Stimulated activated CD8-positive, alpha-beta memory T cell treated with anti-CD3 and anti-CD28 coated beads, Interleukin-12 subunit alpha, Interleukin-12 subunit beta, amount 100 ng/mL, for 1 hour (primary cell): ENCODE measurements around the gene MLH3.
A peak's percentile ranks its signal among the peaks of the same experiment; 100 is the strongest.
"Not testable (repeated sequence)": the region's sequence is repeated elsewhere in the genome, so short reads cannot be mapped to it uniquely, and the experiment has no call there.

Experiments
- DNase-seq: peaks from one replicate; pipeline ENCODE4 v3.0.0-alpha.2; 2020; ENCODE audit warnings: low read depth

MLH3 gene

DNA sequence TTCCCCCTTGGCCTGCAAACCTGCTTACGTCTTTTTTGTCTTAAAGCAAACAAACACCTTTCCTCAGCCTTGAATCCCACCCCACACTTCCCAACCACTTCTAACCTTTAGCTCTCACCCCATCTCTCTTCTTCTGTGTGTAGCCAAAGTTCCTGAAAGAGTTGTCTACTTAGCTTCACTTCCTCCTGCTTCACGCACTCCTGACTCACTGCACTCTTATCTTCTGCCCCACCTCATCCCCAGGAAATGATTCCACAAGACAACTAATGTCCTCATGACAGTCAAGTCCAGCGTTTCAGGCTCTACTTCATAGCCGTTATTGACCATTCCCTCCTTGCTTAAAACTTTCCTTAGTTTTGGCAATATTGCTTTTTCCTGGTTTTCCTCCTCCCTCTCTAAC, 26.2 kb downstream of the MLH3 start:
- no peak for DNase-seq

DNA sequence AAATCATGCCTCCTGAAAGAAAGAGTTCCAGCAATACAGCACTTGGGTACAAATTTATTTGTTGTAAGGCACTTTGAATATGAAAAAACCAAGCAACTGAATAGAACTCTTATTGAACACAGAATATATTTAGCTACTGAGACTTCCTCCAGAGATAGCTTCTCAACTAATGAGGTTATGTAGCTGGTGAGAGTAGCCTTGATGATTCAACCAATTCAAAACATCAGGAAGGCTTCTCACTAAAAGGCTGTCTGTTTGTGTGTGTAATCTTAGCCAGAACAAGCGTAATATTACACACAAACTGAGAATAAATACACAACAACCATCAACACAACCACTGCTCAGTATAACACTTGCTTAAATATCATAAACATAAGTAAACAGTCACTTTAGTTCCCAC, 28.2 kb downstream of the MLH3 start:
- DNase-seq = no peak

DNA sequence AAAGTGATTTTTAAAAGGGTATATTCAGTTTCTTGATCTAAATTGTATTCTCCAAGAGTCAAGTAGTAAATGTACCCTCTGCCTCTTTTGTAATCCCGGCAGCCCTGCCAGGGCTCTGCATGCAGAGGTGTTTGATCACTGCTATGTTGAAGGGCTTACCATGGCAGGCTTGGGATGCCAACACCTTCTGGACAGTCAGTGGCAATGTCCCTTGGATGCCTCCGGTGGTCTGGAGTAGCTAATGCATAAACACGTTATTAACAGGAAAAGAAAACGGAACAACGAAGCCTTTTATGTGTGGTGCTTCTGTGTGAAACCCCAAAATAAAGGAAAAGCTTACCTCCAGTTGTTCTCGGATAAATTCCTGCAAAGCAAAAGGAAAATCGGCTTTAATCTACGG, 28.6 kb downstream of the MLH3 start:
- no peak for DNase-seq

DNA sequence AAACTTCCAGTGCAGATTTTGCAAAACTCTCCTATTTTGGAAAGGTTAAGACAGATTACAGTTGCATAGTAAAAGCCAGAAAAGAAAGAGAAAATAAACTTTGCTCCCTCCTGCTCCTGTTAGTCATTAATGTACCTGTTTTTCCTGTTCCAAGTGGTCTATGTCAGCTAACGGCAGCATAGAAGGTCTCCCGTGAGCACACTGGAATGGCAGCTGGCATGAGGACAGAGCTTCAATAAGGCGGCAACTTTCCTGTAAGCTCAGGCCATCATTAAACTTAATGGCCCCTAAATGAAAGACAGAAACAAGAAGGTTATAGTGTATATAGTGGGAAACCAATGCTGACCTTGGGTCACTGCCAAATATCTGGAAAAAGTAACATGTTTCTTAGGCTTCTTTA, 32.6 kb downstream of the MLH3 start:
- no peak for DNase-seq

DNA sequence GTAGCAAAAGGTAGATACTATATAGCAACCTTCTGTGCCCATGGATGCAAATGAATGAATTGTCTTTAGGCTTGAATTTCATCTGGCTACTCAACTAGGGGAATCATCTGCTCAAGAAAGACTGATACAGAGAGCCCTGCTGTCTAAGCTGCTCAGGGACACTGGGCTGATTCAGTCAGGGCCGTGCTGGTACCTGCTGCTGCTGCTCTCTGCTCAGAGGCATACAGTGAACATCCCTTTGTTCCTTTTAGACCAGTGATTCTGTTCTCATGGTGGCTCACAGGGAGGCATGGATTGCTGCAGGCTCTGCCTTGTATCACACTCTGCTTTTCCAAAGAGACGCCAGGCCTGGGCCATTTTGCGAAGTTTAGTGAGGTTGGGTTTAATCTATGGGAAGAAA, 34.5 kb downstream of the MLH3 start:
- DNase-seq = no peak

DNA sequence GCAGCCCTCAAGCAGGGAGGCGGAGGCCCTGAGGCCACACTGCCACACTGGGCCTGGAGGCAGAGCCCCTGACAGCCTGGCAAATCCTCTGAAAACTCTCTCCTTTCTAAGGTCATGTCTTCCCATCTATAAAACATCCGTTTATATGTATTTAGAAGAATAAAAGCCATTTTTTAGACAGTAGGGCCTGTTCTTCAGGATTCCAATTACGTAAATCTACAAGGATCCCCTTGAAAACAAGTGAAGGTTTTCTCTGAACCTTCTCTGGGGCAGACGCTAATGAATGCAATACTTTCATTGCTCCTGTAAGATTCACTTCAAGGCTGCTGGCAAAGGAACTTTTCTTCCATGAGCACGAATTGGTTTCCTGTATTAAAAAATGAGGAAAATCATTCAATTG, 35.8 kb downstream of the MLH3 start:
- no peak for DNase-seq

DNA sequence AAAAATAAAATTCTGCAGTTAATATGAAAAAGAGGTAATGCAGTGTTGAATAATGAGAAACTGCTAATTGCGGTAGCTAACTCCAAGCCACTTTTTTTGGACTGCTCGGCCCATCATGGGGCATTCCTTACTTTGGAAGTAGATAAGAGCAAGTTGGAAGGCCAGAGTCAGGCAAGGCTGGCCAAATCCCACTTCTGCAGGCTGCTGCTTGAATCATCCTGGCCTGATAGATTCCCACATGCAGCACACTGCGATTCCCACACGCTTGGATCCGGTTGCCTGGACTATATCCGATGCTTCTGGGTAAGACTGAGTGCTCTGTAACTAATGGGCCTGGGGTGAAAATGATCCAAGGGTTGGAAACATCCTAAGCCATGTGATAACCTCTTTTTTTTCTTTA, 38.0 kb downstream of the MLH3 start:
- no peak for DNase-seq

DNA sequence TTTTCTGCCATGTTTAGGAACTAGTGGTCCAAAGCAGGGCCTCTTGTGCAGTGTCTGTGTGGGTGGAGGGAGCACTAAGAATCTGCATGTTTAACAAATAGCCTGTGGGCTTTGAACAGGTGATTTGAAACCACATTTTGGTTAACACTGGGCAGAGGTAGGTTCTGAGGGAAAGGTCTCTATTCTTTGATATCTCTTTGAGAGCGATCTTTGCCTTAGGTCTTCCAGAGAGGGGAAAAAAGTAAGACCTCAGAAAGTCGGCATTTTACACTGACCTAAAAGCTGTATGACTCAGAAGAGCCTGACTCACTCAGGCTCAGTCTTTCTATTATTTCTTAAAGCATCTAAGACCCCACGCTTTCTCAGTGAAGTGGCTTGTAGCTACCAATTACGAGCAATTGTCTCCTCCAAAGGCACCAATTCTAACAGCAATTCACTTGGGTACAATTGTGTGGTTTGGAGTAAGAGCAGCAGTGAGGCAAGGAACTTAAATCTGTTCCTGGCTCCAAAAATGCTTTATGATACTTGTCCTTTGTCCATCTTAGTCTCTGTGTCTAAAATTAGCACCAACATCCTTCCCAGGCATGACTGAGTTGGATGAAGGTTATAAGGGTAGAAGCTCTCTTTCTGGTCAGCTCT, 39.8 kb downstream of the MLH3 start:
- DNase-seq = no peak

DNA sequence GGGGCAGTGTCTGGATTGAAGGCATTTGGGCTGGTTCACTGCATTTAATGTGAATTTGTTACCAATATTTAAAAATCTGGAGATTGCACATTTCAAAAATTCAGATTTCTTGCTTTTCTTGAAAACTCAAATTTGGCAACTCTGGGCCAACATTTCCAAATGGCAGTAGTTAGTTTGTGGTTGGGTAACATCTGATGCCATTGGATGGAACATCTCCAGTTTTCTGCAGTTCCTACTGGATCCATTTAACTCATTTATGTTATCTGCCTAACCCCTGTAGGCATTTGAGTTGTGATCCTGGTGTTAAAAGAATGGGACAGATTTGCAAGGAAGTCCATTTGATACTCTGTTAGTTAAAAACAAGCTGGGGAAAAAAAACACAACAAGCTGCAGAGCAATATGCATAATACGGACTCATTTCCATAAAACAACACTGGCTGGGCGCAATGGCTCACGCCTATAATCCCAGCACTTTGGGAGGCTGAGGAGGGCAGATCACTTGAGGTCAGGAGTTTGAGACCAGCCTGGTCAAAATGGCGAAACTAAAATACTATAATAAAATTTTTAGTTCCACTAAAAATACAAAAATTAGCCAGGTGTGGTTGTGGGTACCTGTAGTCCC, 40.7 kb downstream of the MLH3 start:
- no peak for DNase-seq

DNA sequence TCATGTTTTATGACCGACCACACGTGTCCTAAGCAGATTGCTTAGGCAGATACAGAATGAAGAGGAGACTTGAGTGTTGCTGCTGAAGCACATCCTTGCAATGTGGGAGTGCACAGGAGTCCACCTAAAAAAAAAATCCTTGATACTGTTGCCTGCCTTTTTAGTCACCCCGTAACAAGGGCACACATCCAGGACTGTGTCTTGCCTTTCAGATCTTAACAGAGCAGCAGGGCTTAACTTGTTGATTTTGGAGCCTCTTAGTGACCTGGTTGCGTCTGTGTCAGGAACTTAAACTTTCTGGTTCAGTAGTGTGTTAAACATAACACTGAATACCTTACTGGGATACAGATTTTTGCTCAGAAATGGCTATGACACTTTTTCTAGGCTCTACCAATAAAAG, 42.1 kb downstream of the MLH3 start:
- DNase-seq = no peak

DNA sequence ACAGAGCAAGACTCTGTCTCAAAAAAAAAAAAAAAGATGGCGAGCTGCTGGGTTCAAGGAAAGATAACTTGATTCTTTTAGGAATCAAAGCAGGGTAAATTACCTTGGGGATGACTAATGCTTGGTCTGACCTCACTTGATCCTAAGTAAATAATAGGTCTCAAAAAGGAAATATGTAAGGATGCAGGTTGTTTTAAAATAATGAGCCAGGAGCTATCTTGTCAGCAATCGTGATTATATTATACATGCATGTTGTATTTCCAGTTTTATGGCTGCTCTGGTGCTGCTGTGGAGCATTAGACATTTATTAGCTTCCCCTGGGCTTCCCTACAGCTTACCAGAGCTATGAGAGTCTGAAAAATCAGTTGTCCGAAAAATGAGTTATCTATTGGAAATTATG, 45.9 kb downstream of the MLH3 start:
- DNase-seq = no peak

DNA sequence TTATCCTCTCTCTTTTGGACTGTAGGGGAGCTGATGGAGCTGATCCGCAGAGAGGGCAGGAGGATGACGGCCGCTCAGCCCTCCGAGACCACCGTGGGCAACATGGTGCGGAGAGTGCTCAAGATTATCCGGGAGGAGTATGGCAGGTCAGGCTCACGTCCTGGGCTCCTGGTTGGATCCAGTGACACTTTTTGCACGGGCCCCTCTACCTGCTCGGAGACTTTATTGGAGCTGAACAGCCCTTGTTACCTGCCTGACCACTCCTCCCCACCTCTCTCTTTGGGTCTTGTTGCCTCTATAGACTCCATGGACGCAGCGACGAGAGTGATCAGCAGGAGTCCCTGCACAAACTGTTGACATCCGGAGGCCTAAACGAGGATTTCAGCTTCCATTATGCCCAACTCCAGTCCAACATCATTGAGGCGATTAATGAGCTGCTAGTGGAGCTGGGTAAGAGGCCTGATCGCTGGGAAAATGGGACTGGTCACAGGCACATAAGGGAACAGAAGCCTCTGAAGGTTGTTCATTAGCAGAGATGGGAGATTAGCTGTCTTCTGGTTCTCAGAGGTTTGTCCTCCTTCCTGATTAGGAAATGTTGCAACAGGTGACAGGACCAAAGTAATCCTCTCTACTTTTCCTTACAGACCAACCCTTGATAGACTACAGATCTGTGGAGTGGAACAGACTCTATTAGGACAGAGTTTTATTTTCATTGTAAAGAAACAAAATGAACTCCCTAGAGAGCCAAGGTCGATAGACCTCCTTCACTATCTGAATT, 47.8 kb downstream of the MLH3 start:
- DNase-seq = no peak

DNA sequence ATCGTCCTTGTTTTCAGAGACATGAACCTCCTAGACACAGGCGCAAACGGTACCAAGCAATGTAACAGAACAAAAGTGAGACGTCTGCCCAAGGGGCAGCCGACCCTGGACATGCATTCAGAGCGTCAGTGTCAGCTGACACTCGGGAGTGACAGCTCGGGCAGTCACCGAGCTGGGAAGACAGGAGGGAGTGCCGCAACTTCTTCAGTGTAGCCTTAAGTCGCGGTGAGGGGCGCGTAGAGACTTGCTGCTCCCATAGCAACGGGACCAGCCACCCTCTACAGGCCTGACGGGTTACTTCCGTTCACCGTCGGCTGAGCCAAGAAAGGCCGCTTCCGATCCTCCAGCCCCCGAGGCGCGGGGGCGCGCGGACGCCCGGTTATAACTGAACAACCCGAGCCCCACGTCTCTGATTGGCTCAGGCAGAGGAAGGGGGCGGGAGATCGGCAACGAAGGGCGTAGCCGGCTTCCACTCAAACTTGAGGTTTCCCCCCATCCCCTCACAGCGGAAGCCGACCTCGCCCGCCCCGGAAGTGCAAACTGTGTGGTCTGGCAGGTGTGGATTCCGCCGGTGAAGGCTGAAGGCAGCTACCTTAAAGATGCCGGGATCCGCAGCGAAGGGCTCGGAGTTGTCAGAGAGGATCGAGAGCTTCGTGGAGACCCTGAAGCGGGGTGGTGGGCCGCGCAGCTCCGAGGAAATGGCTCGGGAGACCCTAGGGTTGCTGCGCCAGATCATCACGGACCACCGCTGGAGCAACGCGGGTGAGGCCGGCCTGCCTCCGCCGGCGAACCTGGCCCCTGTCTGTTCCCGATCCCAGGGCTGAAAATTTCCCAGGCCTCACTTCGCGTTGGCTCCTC, 48.6 kb downstream of the MLH3 start, which contains the start of gene EIF2B2:
TSS of gene EIF2B2 (plus strand) at position 530 of the 858 bp plus-strand sequence. CDS start at position 600, 70 bp downstream.
- peak; percentile 98 for DNase-seq

DNA sequence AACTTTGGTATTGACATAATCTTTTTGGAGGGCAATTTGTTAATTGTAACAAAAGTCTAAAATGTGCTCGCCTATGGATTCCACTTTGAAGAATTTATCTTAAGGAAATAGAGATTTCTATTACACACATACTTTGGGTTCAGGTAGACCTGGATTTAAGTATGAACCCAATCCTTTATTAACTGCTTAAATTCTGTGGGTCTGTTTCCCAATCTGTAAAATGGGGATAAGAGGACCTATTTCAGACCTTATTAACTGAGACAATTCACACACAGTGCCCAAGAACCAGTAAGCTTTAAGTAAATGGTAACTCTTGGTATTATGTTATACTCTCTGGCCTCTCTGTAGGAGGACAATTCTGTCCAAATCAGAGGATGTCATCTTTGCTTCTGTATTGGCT, 49.4 kb downstream of the MLH3 start:
- DNase-seq = no peak

DNA sequence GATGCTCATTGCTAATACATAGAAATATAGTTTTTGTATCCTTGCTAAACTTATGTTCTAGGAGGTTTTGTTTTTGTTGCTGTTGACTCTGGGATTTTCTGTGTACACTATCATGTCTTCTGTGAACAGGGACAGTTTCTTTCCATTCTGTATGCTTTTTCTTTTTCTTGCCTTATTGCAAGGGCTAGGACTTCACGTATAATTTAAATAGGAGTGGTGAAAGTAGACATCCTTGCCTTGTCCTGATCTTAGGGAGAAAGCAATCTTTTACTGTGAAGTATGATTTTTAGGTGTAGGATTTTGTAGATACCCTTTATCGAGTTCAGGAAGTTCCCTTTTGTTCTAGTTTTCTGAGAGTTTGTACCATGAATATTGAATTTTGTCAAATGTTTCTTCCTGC, 50.0 kb downstream of the MLH3 start:
- DNase-seq = no peak

DNA sequence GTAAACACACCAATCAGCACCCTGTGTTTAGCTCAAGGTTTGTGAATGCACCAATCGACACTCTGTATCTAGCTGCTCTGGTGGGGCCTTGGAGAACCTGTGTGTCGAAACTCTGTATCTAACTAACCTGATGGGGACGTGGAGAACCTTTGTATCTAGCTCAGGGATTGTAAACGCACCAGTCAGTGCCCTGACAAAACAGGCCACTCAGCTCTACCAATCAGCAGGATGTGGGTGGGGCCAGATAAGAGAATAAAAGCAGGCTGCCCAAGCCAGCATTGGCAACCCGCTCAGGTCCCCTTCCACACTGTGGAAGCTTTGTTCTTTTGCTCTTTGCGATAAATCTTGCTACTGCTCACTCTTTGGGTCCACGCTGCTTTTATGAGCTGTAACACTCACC, 55.5 kb downstream of the MLH3 start:
- not testable (repeated sequence) for DNase-seq

DNA sequence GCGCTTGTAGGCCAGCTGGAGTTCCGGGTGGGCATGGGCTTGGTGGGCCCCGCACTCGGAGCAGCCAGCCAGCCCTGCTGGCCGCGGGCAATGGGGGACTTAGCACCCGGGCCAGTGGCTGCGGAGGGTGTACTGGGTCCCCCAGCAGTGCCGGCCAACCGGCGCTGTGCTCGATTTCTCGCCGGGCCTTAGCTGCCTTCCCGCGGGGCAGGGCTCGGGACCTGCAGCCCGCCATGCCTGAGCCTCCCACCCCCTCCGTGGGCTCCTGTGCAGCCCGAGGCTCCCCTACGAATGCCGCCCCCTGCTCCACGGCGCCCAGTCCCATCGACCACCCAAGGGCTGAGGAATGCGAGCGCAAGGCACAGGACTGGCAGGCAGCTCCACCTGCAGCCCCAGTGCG, 57.1 kb downstream of the MLH3 start:
- DNase-seq = not testable (repeated sequence)

DNA sequence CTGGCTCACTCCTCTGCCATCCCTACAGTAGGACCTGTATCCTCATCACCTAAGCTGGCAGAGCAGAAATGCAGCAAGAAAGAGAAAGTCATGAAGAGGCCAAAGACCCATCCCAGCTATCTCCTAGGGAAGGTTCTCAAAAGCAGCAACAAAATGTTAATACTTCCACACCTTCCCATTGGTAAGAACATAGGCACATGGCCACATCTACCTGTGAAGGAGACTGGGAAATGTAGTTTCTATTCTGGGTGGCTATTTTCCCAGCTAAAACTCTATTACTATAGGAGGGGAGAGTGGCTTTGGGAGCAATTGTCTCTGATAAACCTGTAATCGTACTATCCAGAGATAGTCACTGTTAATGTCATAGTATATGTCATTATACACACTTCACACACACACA, 62.3 kb downstream of the MLH3 start:
- DNase-seq = no peak

DNA sequence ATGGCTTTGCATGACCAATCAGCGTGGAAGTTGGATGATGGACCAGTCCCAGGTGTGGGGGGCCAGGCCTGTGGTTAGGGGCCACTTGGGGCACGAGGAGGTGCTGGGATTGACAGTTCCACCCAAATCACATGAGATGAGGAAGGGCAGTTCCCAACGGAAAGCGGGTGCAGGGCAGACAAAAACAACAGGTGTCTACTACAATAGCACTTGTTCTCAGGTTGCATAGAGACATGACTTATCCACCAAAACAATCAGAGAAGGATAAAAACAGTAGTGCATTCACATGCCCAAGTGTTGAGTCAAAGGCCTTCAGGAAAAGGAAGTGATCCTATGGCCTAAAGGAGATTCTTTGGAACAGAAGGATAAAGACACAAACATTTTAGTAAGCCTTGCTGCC, 63.1 kb downstream of the MLH3 start:
- no peak for DNase-seq

DNA sequence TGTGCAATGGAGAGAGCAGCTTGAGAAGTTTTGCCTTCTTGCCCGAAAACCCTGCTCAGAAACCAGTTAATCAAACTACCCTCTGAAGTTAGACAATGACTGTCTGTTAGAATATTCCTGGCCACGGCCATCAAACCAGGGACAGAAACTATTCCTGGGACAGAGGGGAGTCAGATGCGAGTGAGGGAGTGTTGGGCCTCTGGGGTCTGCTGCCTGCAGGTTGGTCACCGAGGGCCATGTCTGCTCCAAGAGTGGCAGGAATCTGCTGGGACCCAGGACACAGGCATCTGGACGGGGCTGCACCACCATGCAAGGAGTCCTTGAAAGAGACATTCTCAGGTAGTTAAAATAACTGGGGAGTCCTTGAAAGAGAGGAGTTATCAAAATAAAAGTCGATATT, 65.5 kb downstream of the MLH3 start:
- DNase-seq = no peak

DNA sequence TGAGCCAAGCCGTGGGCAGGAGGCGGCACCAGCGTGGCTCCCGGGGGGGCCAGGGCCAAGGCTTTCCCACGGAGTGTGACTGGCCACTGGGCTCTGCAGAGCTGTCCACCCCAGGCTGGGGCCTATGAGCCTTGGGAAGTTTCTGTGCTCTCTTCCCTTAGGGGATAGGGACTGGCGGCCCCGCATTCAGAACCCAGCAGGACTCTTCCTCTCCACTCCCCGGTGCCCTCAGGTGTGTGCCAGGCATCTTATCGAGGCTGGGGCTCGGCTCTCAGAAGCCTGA, 66.3 kb downstream of the MLH3 start:
- no peak for DNase-seq

DNA sequence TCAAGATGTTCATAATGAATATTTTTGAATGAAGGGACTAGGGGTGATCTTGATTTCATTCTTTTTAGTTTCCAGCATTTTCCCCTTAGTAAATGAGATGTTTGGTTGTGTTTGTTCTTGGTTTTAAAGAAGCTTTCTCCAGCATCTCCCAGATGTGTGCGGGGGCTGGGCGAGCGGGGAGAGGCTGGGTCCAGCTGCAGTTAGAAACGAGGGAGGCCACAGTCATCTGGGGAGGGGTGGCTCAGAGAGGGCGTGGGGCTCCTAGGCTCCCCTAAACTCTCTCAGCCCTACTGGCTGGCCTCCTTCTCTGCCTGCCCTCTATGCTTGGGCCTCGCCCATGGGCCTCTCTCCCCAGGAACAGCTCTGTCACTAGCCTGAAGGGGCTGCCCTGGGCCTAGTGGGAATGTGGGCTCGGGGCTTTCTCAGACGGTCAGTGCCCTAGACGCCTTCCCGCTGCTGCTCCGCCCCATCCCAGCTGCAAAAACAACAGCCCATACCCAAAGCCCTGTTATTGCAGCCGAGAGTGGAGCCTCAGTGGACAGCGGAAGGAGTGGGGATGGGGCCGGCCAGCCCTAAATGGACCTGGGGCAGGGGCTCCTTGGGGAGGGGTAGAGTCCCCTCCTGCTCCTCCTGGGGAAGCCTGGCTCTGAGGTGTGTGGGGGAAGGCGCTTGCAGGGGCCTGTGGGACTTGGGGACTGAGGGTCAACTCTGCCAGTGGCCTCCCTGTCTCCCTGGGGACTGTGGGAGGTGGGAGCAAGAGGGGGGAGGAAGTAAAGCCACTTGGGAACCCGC, 66.8 kb downstream of the MLH3 start:
- no peak for DNase-seq
